A549 (cell line): ENCODE measurements around the gene GABRD.

Experiments used
- BCL3 ChIP-seq: fragments of >200 bp; sonication (Bioruptor Twin); formaldehyde crosslinking; IDR thresholded peaks from 3 replicates; pipeline ENCODE4 v1.6.1; 2016
- BHLHE40 ChIP-seq: IDR thresholded peaks from 2 replicates; pipeline ENCODE4 v1.6.1; 2012; ENCODE audit warnings: low read depth, low read length, inconsistent platforms
- CBX8 ChIP-seq: fragments of 200-600 bp; sonication (generic); IDR thresholded peaks from 2 replicates; pipeline ENCODE4 v1.6.1; 2016
- CHD4 ChIP-seq: fragments of 200-600 bp; sonication (generic); IDR thresholded peaks from 2 replicates; pipeline ENCODE4 v1.6.1; 2016; ENCODE audit warnings: antibody characterized with exemption, mild to moderate bottlenecking, borderline replicate concordance
- CTCF ChIP-seq: fragments of >200 bp; sonication (Bioruptor Twin); formaldehyde crosslinking; IDR thresholded peaks from 3 replicates; pipeline ENCODE4 v1.5.1; 2016
- EHF ChIP-seq: fragments of 250-450 bp; sonication (Bioruptor Pico); IDR thresholded peaks from 2 replicates; pipeline ENCODE4 v1.5.0; 2020; ENCODE audit warnings: mild to moderate bottlenecking
- EP300 ChIP-seq, 2 experiments: fragments of >200 bp; sonication (Bioruptor Twin); formaldehyde crosslinking; IDR thresholded peaks; 2 replicates in 1 of 2; 3 replicates in 1 of 2; pipeline ENCODE4 v1.6.1; 2016 to 2017
- MAFK ChIP-seq: fragments of 450-650 bp; IDR thresholded peaks from 2 replicates; pipeline ENCODE4 v1.6.1; 2014; ENCODE audit not compliant: partially characterized antibody
- MYC ChIP-seq: IDR thresholded peaks from 2 replicates; pipeline ENCODE4 v1.6.1; 2012; ENCODE audit warnings: mild to moderate bottlenecking, inconsistent platforms, low read length, improper control_type of control experiment, borderline replicate concordance
- NR3C1 ChIP-seq: fragments of >200 bp; sonication (Bioruptor Twin); formaldehyde crosslinking; IDR thresholded peaks from 3 replicates; pipeline ENCODE4 v1.6.1; 2017
- POLR2A ChIP-seq: IDR thresholded peaks from 2 replicates; pipeline ENCODE4 v1.6.1; 2012; ENCODE audit warnings: mild to moderate bottlenecking, low read length
- SMC3 ChIP-seq: fragments of >200 bp; sonication (Bioruptor Twin); formaldehyde crosslinking; IDR thresholded peaks from 3 replicates; pipeline ENCODE4 v1.6.1; 2018; ENCODE audit warnings: inconsistent platforms
- TP53 ChIP-seq: fragments of 250-450 bp; sonication (Bioruptor Pico); IDR thresholded peaks from 2 replicates; pipeline ENCODE4 v1.5.0; 2021; ENCODE audit warnings: mild to moderate bottlenecking, moderate library complexity
- TF ChIP-seq, protein P1 (sequence below): fragments of 200-600 bp; sonication (generic); IDR thresholded peaks from 2 replicates; pipeline ENCODE4 v1.6.1; 2016; ENCODE audit warnings: antibody characterized with exemption, mild to moderate bottlenecking, moderate library complexity

GRCh38 chr1:2060072-2060471, 40.9 kb downstream of the GABRD start:
- TF ChIP-seq CHD4 = no peak
- no peak for TF ChIP-seq CTCF
- TF ChIP-seq POLR2A = no peak
- TF ChIP-seq MYC = no peak
- no peak for TF ChIP-seq BHLHE40
- TF ChIP-seq EHF (CRISPR knock-in tag) = no peak
- TF ChIP-seq EP300 (IDR thresholded peaks at IDR 0.05) = no peak
- TF ChIP-seq MAFK = no peak
- no peak for TF ChIP-seq SMC3
- no peak for TF ChIP-seq NR3C1
- no peak for TF ChIP-seq CBX8
- TF ChIP-seq BCL3 = no peak
- TF ChIP-seq, protein P1, sequence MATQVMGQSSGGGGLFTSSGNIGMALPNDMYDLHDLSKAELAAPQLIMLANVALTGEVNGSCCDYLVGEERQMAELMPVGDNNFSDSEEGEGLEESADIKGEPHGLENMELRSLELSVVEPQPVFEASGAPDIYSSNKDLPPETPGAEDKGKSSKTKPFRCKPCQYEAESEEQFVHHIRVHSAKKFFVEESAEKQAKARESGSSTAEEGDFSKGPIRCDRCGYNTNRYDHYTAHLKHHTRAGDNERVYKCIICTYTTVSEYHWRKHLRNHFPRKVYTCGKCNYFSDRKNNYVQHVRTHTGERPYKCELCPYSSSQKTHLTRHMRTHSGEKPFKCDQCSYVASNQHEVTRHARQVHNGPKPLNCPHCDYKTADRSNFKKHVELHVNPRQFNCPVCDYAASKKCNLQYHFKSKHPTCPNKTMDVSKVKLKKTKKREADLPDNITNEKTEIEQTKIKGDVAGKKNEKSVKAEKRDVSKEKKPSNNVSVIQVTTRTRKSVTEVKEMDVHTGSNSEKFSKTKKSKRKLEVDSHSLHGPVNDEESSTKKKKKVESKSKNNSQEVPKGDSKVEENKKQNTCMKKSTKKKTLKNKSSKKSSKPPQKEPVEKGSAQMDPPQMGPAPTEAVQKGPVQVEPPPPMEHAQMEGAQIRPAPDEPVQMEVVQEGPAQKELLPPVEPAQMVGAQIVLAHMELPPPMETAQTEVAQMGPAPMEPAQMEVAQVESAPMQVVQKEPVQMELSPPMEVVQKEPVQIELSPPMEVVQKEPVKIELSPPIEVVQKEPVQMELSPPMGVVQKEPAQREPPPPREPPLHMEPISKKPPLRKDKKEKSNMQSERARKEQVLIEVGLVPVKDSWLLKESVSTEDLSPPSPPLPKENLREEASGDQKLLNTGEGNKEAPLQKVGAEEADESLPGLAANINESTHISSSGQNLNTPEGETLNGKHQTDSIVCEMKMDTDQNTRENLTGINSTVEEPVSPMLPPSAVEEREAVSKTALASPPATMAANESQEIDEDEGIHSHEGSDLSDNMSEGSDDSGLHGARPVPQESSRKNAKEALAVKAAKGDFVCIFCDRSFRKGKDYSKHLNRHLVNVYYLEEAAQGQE = no peak
- TF ChIP-seq TP53 (CRISPR knock-in tag) = no peak
